OCI-M1 (cell line): ENCODE results near the gene RHPN2.

ENCODE experiments used
- DNase-seq: peaks from one replicate; lab custom pipeline; 2025; lab: John Stamatoyannopoulos, UW

The RHPN2 gene

GRCh38 chr19:33064792-33065550 is at the start of gene RHPN2:
RHPN2 (minus strand) TSS chr19:33064888; CDS start chr19:33064852, 36 bp downstream.
- peak; percentile 50 for DNase-seq

- DNase-seq = no peak
Measured at GRCh38 chr19:33114312-33114711, 49.6 kb upstream of the RHPN2 start.

DNA sequence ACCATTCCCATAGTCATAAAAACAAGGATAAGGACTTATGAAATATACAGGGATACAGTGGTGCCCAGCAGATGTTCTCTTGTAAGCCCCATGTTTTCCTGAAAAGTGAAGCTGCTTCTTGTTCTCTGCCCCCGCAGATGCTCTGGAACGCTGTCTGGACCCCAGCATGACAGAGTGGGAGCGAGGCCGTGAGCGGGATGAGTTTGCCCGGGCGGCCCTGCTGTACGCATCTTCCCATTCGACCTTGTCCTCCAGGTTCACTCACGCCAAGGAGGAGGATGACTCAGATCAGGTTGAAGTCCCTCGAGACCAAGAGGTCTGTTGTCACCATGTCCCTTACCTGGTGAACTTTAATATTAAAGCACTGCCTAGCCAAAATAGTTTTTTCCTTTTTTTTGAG is 46.9 kb upstream of the RHPN2 start:
- DNase-seq = no peak

GRCh38 chr19:33110137-33110910 is 45.6 kb upstream of the RHPN2 start:
- no peak for DNase-seq

GRCh38 chr19:33108161-33108560 is 43.5 kb upstream of the RHPN2 start:
- DNase-seq = no peak

GRCh38 chr19:33102893-33103292 is 38.2 kb upstream of the RHPN2 start:
- DNase-seq = no peak

GRCh38 chr19:33100894-33101644 is 36.4 kb upstream of the RHPN2 start:
- DNase-seq = no peak

DNA sequence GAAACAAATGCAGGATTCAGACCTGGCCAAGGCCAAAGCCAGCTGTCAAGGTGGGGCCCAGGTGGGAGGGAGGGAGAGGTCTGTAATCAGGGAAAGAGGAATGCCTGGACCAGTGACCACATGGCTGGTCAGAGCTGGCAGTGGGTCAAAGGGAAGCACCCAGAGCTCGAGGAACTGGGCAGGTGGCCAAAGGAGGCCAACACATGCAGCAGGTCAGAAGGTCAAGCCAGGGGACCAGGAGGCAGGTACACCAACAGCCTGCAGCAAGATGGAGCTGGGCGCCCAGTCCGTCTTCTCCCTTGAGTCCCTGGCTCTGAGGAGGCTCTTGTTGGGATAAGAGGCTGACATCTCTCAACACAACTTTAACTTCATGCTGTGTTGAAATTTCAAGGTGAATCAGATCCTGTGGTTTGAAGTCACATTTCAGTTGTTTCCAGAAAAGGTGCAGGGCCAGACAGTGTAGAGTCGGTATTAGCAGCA is 33.4 kb upstream of the RHPN2 start:
- no peak for DNase-seq

DNA sequence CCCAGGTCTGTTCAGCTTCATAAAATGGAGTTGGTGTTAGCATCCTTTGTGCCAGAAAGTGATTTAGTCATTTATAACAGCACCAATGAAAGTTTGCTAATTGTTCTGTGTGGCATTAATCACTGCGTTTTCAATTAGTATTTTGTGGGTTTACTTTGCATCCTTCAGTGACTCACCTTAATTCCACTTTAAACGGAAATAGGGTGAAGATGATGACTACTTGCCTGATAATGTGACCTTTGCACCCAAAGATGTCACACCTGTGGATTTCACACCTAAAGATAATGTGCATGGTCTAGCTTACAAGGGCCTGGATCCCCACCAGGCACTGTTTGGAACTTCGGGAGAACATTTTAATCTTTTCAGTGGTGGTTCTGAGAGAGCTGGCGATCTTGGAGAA is 31.3 kb upstream of the RHPN2 start:
- DNase-seq = no peak

DNA sequence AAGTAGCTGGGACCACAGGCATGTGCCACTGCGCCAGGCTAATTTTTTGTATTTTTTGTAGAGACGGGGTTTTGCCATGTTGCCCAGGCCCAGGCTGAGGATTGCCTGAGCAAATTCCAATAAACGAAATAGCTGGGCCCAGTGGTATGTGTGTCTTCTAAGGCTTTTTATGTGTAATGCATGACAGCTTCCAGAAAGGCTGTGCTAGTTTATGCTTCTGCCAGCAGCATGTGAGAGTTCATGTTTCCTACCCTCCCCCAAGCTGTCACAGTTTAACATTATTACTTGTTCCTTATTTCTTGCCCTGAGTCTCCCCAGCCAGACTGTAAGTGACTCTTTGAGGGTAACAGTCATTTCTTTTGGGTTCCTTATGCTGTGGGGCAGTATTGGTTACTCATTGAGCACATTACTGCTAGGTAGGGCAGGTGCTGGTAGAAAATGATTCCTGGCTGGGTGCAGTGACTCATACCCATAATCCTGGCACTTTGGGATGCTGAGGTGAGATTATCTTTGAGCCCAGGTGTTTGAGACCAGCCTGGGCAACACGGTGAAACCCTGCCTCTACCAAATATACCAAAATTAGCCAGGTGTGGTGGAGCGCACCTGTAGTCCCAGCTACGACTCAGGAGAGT is 29.9 kb upstream of the RHPN2 start:
- no peak for DNase-seq

GRCh38 chr19:33093420-33094210 is 28.9 kb upstream of the RHPN2 start:
- no peak for DNase-seq

DNA sequence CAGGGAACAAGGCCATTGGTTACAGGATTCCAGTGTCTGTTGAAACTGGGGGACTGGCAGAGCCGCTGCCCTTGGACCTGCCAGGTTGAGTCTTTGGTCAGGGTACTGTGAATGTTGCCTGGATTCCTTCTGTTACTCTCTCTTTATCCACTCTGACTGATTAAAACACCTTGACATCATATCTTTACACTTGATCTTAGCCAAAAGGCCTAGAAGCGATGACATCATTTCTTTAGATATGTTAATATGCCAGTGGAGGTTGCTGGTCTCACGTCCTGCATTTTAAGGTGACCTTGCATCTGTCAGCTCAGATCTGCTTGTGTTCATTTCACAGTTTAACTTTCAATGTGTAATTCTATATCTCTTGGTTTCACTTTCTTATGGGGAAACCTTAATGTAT is 25.5 kb upstream of the RHPN2 start:
- no peak for DNase-seq

- no peak for DNase-seq
Measured at GRCh38 chr19:33089010-33089409, 24.3 kb upstream of the RHPN2 start.

- no peak for DNase-seq
Measured at GRCh38 chr19:33086955-33087354, 22.3 kb upstream of the RHPN2 start.

DNA sequence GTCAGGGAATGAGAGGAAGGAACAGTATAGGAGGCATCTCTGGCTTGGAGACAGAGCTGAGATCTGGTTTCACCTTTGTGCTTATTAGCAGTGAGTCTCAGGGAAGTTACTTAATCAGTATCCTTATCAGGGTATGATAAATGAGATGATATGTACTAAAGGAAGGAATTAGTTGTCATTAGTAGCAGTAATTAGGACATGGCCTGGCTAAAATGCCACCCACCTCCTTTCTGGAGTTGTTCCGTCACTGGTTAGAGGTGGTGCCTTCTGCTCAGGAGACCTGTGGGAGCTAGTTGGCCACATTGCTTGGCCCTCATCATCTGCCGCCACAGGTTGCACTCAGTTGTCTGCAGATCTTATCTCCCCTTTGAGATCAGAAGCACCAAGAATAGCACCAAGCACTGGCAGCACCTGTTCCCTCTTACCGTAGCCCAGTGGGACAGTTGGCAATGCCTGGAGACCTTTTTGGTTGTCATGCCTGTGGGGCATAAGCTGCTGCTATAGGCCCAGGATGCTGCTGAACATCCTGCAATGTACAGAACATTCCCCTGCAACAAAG is 21.0 kb upstream of the RHPN2 start:
- no peak for DNase-seq

DNA sequence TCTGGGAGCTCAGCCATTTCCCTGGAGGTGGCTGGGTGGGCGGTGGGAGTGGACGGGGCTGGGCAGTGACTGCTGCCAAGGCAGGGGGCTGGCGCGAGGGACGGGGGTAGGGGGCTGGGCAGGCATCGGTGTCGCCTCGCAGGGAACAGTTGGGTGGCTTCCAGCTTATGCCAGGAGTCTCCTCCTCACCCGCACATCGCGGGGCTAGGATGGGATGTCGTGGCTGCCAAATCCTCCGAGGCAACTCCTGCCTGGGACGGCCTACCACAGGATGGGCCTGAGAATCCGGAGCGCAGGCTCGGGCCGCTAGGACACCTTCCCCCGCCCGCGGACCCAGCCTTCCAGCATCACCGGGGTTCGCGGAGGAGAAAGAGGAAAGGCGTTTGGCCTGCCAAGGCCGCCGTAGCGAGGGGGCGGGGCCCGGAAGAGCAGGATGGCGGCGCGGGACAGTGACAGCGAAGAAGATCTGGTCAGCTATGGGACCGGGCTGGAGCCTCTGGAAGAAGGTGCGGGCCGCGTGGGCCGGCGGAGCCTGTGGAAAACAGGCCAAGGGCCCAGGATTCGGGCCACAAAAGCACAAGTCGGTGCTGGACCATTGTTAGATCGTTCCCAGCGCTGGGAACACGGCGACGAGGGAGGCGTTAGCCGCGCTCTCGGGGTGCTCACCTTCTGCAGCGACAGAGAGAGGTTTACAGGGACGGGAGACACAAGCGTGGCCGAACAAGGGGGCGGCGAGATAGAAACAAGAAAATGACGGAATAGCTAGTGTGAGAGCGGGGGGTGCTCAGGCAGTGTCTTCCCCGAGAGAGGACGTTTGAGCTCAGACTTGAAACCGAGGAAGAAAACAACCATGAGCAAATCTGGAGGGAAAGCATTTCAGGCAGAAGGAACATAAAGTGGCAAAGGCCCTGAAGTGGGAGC is 16.3 kb upstream of the RHPN2 start, which contains the start of gene GPATCH1:
TSS of gene GPATCH1 (plus strand) at position 421 of the 921 bp plus-strand sequence. CDS start at position 434, 13 bp downstream.
- peak; percentile 93 for DNase-seq

GRCh38 chr19:33075519-33075918 is 10.8 kb upstream of the RHPN2 start:
- no peak for DNase-seq

DNA sequence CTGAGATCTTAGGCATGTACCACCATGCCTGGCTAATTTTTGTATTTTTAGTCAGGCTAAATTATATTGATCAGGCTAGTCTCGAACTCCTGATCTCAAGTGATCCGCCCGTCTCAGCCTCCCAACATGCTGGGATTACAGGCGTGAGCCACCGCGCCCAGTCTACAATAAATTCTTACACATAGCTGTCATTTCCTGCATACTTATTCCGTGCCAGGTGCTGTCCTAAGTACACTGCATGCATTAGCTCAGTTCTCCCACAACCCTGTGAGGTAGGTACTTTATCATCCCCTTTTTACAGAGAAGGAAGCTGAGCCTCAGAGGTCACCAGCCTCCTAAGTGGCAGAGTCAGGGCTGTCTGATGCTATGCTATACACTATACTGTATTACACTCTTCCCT is 7.2 kb upstream of the RHPN2 start:
- no peak for DNase-seq

- no peak for DNase-seq
Measured at GRCh38 chr19:33067121-33067520, 2.4 kb upstream of the RHPN2 start.

DNA sequence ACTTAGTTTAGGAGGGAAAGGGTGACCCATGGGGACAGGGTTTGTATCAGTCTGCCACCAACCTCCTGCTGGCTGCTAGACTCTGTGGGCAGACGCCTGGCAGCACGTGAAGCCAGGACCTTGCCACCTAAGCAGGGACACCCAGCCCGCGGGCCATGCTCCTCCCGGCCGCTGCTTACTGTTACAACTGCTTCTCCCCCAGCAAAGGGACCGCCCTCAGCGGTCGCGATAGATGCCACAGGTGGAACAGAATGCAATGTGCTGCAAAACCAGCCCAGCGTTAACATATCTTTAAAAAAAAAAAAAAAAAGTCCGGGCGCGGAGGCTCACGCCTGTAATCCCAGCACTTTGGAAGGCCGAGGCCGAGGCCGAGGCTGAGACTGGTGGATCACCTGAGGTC is 1.9 kb upstream of the RHPN2 start:
- no peak for DNase-seq
